Measurements from ENCODE around the gene THOC1.

The THOC1 gene

GRCh38 chr18:199768-200167 lies 68.1 kb downstream of the THOC1 start:
- ChIA-PET CTCF (interaction anchor here (0.6 kb wide), 1 partner anchor 8 kb away, joined by 3 read pairs; no protein-coding TSS in a partner anchor), POLR2A (no interaction called here)
- no peak for DNase-seq (ENCODE audit: extremely low spot score)
- no peak for TF ChIP-seq CTCF (IDR thresholded peaks at IDR 0.05; ENCODE audit: control extremely low read depth, extremely low read depth, low read depth, missing control alignments)

GRCh38 chr18:199214-199613 lies 68.6 kb downstream of the THOC1 start:
- ChIA-PET CTCF (interaction anchor here (0.6 kb wide), 1 partner anchor 9 kb away, joined by 3 read pairs; no protein-coding TSS in a partner anchor), POLR2A (no interaction called here)
- TF ChIP-seq CTCF (IDR thresholded peaks at IDR 0.05; ENCODE audit: control extremely low read depth, extremely low read depth, low read depth, missing control alignments) = no peak
- DNase-seq (ENCODE audit: extremely low spot score) = no peak

DNA sequence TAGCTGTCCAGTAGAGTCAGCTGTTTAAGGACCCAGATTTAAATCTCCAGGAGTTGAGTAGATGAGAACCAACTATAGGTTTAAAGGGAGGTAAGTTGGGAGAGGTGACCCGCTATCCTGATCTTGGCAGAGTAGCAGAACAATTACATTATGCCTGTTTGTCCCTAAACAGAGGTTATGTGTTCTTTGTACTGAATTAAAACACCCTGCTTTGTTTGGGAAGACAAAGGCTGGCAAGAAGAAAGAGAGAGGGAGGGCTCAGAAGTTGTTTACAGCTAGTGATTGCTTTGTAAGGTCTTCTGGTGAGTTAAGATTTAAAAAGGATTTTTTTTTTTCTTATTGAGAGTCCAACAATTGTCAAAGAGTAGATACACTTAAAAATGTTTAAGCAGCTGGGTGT lies 72.2 kb downstream of the THOC1 start:
- no peak for DNase-seq (ENCODE audit: extremely low spot score)
- ChIA-PET CTCF (no interaction called here), POLR2A (no interaction called here)
- TF ChIP-seq CTCF (IDR thresholded peaks at IDR 0.05; ENCODE audit: control extremely low read depth, extremely low read depth, low read depth, missing control alignments) = no peak

- ChIA-PET POLR2A (no interaction called here), CTCF (interaction anchor here (1.7 kb wide), 1 partner anchor 21 kb away, joined by 4 read pairs; no protein-coding TSS in a partner anchor)
- TF ChIP-seq CTCF (IDR thresholded peaks at IDR 0.05; ENCODE audit: control extremely low read depth, extremely low read depth, low read depth, missing control alignments) = no peak
- DNase-seq (ENCODE audit: extremely low spot score) = no peak
These were observed 75.0 kb downstream of the THOC1 start for GRCh38 chr18:192801-193200.

- ChIA-PET CTCF (interaction anchor here (1.7 kb wide), 1 partner anchor 22 kb away, joined by 4 read pairs; no protein-coding TSS in a partner anchor), POLR2A (no interaction called here)
- no peak for DNase-seq (ENCODE audit: extremely low spot score)
- no peak for TF ChIP-seq CTCF (IDR thresholded peaks at IDR 0.05; ENCODE audit: control extremely low read depth, extremely low read depth, low read depth, missing control alignments)
These were observed 76.1 kb downstream of the THOC1 start for GRCh38 chr18:191725-192124.

DNA sequence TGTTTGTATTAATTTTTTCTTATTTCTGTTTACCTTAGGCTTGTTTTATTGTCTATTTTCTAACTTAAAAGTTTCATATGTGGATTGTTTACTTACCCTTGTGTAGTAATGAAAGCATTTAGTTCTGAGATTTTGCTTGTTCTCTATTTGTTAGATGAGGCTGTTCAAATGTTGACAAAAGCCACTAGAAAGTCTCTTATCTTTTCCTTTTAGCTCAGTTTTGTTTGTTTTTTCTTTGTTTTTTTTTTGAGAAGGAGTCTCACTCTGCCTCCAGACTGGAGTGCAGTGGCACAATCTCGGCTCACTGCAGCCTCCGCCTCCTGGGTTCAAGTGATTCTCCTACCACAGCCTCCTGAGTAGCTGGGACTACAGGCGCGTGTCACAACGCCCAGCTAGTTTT lies 78.6 kb downstream of the THOC1 start:
- POLR2A ChIA-PET = no interaction called here
- CTCF ChIA-PET = no interaction called here
- no peak for DNase-seq (ENCODE audit: extremely low spot score)
- TF ChIP-seq CTCF (IDR thresholded peaks at IDR 0.05; ENCODE audit: control extremely low read depth, extremely low read depth, low read depth, missing control alignments) = no peak

- no peak for TF ChIP-seq CTCF (IDR thresholded peaks at IDR 0.05; ENCODE audit: control extremely low read depth, extremely low read depth, low read depth, missing control alignments)
- DNase-seq (ENCODE audit: extremely low spot score) = no peak
- CTCF ChIA-PET = no interaction called here
- POLR2A ChIA-PET = no interaction called here
These were observed 84.1 kb downstream of the THOC1 start for GRCh38 chr18:183769-184168.

Data from GM10248 (cell line).